Nephron (organoid): ENCODE measurements around the gene TACC2.

Source experiments
- H3K27ac Mint-ChIP-seq, 3 experiments: 2 replicates each; pipeline ENCODE4 v1.8.0; 2020; ENCODE audit warnings: mixed read lengths in 3 of 3, mild to moderate bottlenecking in 2 of 3, moderate library complexity in 1 of 3
- H3K27me3 Mint-ChIP-seq: 2 replicates; pipeline ENCODE4 v1.8.0; 2021; ENCODE audit warnings: low read depth, mild to moderate bottlenecking, moderate library complexity, mixed read lengths
- H3K36me3 Mint-ChIP-seq: 2 replicates; pipeline ENCODE4 v1.8.0; 2020; ENCODE audit warnings: low read depth, mixed read lengths
- H3K4me1 Mint-ChIP-seq: 2 replicates; pipeline ENCODE4 v1.8.0; 2020; ENCODE audit warnings: mixed read lengths
- H3K4me3 Mint-ChIP-seq, 3 experiments: 2 replicates each; pipeline ENCODE4 v1.8.0; 2020; ENCODE audit warnings: mild to moderate bottlenecking in 3 of 3, mixed read lengths in 3 of 3, moderate library complexity in 2 of 3
- H3K9me3 Mint-ChIP-seq: 2 replicates; pipeline ENCODE4 v1.8.0; 2020; ENCODE audit warnings: mixed read lengths
- CTCF ChIP-seq, 3 experiments: fragments of 200-600 bp; sonication (generic); IDR thresholded peaks; one replicate each; pipeline ENCODE4 v1.5.0; 2021; ENCODE audit warnings: antibody characterized with exemption in 3 of 3; ENCODE audit not compliant: unreplicated experiment in 3 of 3

TACC2 gene

DNA sequence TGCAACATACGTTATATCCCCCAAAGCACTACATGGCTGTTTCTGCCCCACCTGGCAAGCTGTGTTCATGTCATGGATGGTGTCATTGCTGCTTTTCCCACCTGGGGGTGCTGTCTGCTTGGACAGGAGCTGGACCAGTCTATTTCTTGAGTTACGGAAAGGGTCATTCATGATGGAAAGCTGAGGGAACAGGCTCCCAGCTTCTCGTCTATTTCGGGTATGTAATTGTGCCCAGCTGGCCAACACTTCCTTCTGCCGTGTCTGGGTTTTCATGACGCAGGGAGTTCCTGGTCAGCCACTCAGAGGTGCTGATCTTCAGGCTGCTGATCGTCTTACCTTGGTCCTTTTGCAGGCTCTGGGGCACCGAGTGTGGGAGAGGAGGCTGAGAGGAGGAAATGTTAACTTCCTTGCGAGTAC lies 290.8 kb downstream of the TACC2 start:
- H3K27ac Mint-ChIP-seq: no peak overlapping the region
- peaks cover 17% of the 10 kb centered on the region for H3K27me3 Mint-ChIP-seq
- H3K4me3 Mint-ChIP-seq: no peak overlapping the region
- H3K4me1 Mint-ChIP-seq: peaks cover 28% of the 10 kb centered on the region
- no peaks in the 10 kb centered on the region for H3K9me3 Mint-ChIP-seq
- TF ChIP-seq CTCF (IDR thresholded peaks at IDR 0.05; ENCODE audit: unreplicated experiment in 3 of 3): peak; percentile 60 to 69 (median 60)
- no peaks in the 10 kb centered on the region for H3K36me3 Mint-ChIP-seq

DNA sequence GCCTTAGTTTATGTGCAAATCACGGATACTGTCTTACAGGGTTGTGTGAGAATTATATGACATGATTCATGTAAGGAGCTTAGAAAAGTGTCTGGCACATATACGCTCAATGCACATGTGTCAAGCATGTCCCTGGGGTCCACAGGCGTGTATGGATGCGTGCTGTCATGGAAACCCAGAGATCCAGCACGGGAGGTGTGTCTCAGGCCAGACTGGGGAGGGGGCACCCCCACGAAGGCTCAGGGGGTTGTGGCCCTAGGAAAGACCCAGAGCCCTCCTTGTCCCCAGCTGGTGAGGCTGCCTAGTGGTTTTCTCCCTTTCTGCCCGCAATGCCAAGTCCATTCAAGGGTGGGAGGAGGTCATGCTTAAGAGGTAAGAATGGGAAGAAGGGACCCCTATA lies 291.2 kb downstream of the TACC2 start:
- Mint-ChIP-seq H3K9me3 (no peaks in the 10 kb centered on the region), H3K4me3 (no peak overlapping the region), H3K27ac (no peak overlapping the region), H3K27me3 (peaks cover 17% of the 10 kb centered on the region), H3K36me3 (no peaks in the 10 kb centered on the region), H3K4me1 (peaks cover 32% of the 10 kb centered on the region)
- no peak for TF ChIP-seq CTCF (IDR thresholded peaks at IDR 0.05; ENCODE audit: unreplicated experiment in 3 of 3)

GRCh38 chr10:122281018-122281626 lies 292.2 kb downstream of the TACC2 start:
- H3K27ac Mint-ChIP-seq: no peak overlapping the region
- H3K27me3 Mint-ChIP-seq: peaks cover 12% of the 10 kb centered on the region
- peaks cover 41% of the 10 kb centered on the region for H3K4me1 Mint-ChIP-seq
- H3K9me3 Mint-ChIP-seq: no peaks in the 10 kb centered on the region
- TF ChIP-seq CTCF (IDR thresholded peaks at IDR 0.05; ENCODE audit: unreplicated experiment in 3 of 3): no peak
- H3K36me3 Mint-ChIP-seq: no peaks in the 10 kb centered on the region
- no peak overlapping the region for H3K4me3 Mint-ChIP-seq

- H3K4me3 Mint-ChIP-seq: no peak overlapping the region
- no peak overlapping the region for H3K27ac Mint-ChIP-seq
- H3K9me3 Mint-ChIP-seq: no peaks in the 10 kb centered on the region
- H3K4me1 Mint-ChIP-seq: peaks cover 46% of the 10 kb centered on the region
- H3K27me3 Mint-ChIP-seq: peaks cover 11% of the 10 kb centered on the region
- no peaks in the 10 kb centered on the region for H3K36me3 Mint-ChIP-seq
- no peak for TF ChIP-seq CTCF (IDR thresholded peaks at IDR 0.05; ENCODE audit: unreplicated experiment in 3 of 3)
Measured at GRCh38 chr10:122281751-122282150, 292.8 kb downstream of the TACC2 start.

DNA sequence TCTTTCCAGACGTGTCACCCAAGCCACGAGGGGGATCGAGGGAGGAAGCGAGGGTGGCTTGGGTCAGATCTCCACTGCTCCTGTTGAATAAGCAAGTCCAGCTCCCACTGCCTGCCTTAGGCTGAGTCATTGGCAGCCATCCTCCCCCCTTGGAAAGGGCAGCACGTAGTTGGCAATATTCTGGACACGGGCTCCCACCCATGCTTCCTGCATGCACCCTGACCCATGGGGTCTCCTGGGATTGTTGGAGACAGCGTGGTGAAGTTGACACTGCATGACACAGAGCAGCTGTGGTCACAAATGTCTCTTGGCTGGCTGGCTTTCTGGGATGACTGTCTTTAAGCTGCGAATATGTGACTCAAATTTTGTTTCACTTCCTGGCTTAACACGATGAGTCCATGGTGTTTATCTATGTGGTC lies 293.3 kb downstream of the TACC2 start:
- no peak for TF ChIP-seq CTCF (IDR thresholded peaks at IDR 0.05; ENCODE audit: unreplicated experiment in 3 of 3)
- Mint-ChIP-seq H3K27ac (peak overlapping the region in 1 of 3 experiments; percentile 3), H3K9me3 (no peaks in the 10 kb centered on the region), H3K36me3 (no peaks in the 10 kb centered on the region), H3K4me1 (peaks cover 51% of the 10 kb centered on the region), H3K4me3 (no peak overlapping the region), H3K27me3 (peaks cover 11% of the 10 kb centered on the region)

- Mint-ChIP-seq H3K27me3 (peaks cover 11% of the 10 kb centered on the region), H3K4me1 (peaks cover 58% of the 10 kb centered on the region), H3K9me3 (no peaks in the 10 kb centered on the region), H3K4me3 (no peak overlapping the region), H3K27ac (peak overlapping the region in 1 of 3 experiments; percentile 3), H3K36me3 (no peaks in the 10 kb centered on the region)
- no peak for TF ChIP-seq CTCF (IDR thresholded peaks at IDR 0.05; ENCODE audit: unreplicated experiment in 3 of 3)
Measured at GRCh38 chr10:122282909-122283308, 293.9 kb downstream of the TACC2 start.
